PC-9 (cell line): ENCODE results near the gene OGFOD1. TPM values are rescaled to one million over a fixed set of nuclear protein-coding genes. Genes with fewer than 3 reads are reported as not detected.

ENCODE experiments used
- BruUV-seq: library from RNA; stranded (reverse); fragments of 400-500 nt; replicated peaks from 2 replicates; lab custom pipeline; 2021; lab: Mats Ljungman, UMichigan
- CTCF ChIA-PET: fragments of 300-600 bp; sonication (Branson Sonifier 250); formaldehyde crosslinking; loops from one replicate; lab custom pipeline; 2022; ENCODE audit warnings: antibody characterized with exemption; lab: Charles Lee
- POLR2A ChIA-PET: fragments of 300-600 bp; sonication (Branson Sonifier 250); formaldehyde crosslinking; loops from one replicate; lab custom pipeline; 2022; ENCODE audit warnings: antibody characterized with exemption; ENCODE audit not compliant: unreplicated experiment; lab: Charles Lee
- DNase-seq, 2 experiments: peaks; one replicate each; pipeline versions ENCODE4 v3.0.0 to v3.0.0-alpha.2; 2015 to 2022; ENCODE audit warnings: mixed read lengths in 1 of 2
- H2AFZ ChIP-seq: fragments of 200-600 bp; sonication (generic); 2 replicates; pipeline ENCODE4 v1.8.1; 2017; ENCODE audit warnings: antibody characterized with exemption
- H3F3A ChIP-seq: fragments of 200-600 bp; sonication (generic); 2 replicates; pipeline ENCODE4 v1.8.1; 2017; ENCODE audit warnings: antibody characterized with exemption, mild to moderate bottlenecking, low read depth; ENCODE audit not compliant: insufficient read depth
- H3K27ac ChIP-seq: fragments of 200-600 bp; sonication (generic); 2 replicates; pipeline ENCODE4 v1.6.1; 2016; ENCODE audit warnings: mixed run types
- H3K27me3 ChIP-seq: fragments of 200-600 bp; sonication (generic); 2 replicates; pipeline ENCODE4 v1.6.1; 2016; ENCODE audit warnings: low read depth, mixed run types; ENCODE audit not compliant: insufficient read depth
- H3K36me3 ChIP-seq: fragments of 200-600 bp; sonication (generic); 2 replicates; pipeline ENCODE4 v1.6.1; 2016; ENCODE audit warnings: low read depth, mixed run types
- H3K4me1 ChIP-seq: fragments of 200-600 bp; sonication (generic); replicated peaks from 2 replicates; pipeline ENCODE4 v1.6.1; 2016; ENCODE audit warnings: mixed run types; ENCODE audit not compliant: insufficient read depth
- H3K4me2 ChIP-seq: fragments of 200-600 bp; sonication (generic); 2 replicates; pipeline ENCODE4 v1.6.1; 2017; ENCODE audit warnings: mixed run types
- H3K4me3 ChIP-seq: fragments of 200-600 bp; sonication (generic); 2 replicates; pipeline ENCODE4 v1.6.1; 2016; ENCODE audit warnings: mixed run types
- H3K79me2 ChIP-seq: fragments of 200-600 bp; sonication (generic); 2 replicates; pipeline ENCODE4 v1.6.1; 2017; ENCODE audit warnings: low read depth, mixed run types
- H3K9me2 ChIP-seq: fragments of 200-600 bp; sonication (generic); 2 replicates; pipeline ENCODE4 v1.8.1; 2017; ENCODE audit warnings: mild to moderate bottlenecking; ENCODE audit not compliant: insufficient read depth
- H3K9me3 ChIP-seq: fragments of 200-600 bp; sonication (generic); 2 replicates; pipeline ENCODE4 v1.8.1; 2016; ENCODE audit warnings: low read depth; ENCODE audit not compliant: insufficient read depth
- H4K20me1 ChIP-seq: fragments of 200-600 bp; sonication (generic); 2 replicates; pipeline ENCODE4 v1.8.1; 2017; ENCODE audit not compliant: insufficient read depth
- EZH2 ChIP-seq: fragments of 200-600 bp; sonication (generic); IDR thresholded peaks from 2 replicates; pipeline ENCODE4 v1.8.0; 2017; ENCODE audit warnings: antibody characterized with exemption, low read depth
- intact Hi-C: fragments of 100-400 bp; cut with micrococcal nuclease; formaldehyde crosslinking; loops from one replicate; pipeline ENCODE4 v1.10.0; 2022; ENCODE audit not compliant: unreplicated experiment
- total RNA-seq: library from RNA; stranded (reverse); gene quantifications from 2 replicates; pipeline ENCODE4 v1.2.3, GENCODE V29; 2021
- TF ChIP-seq, protein P1 (sequence below): fragments of 200-600 bp; sonication (generic); conservative IDR thresholded peaks from 2 replicates; pipeline ENCODE4 v1.6.1; 2017; ENCODE audit warnings: mixed run types, antibody characterized with exemption, mild to moderate bottlenecking, moderate library complexity

Gene OGFOD1
- total RNA-seq, 1 experiment from 2014 or later: 30.0 TPM

- Histone ChIP-seq H2AFZ (peak overlapping the region; percentile 90), H3K4me2 (peak overlapping the region; percentile 81), H3K27ac (peak overlapping the region; percentile 66), H3K79me2 (peaks cover 68% of the 10 kb centered on the region), H3K4me1 (peaks cover 31% of the 10 kb centered on the region), H3K36me3 (peaks cover 44% of the 10 kb centered on the region), H4K20me1 (peaks cover 27% of the 10 kb centered on the region; the same call in 1 of the 2 replicates), H3K9me3 (no peaks in the 10 kb centered on the region), H3K27me3 (no peaks in the 10 kb centered on the region), H3K4me3 (peak overlapping the region; percentile 91), H3K9me2 (no peaks in the 10 kb centered on the region), H3F3A (peaks cover 10% of the 10 kb centered on the region; the same call in 1 of the 2 replicates)
- peak in 1 of 2 experiments; percentile 61 for DNase-seq
- intact Hi-C loops: loop anchor here (2.0 to 5.0 kb wide), 2 partner anchors 27 to 120 kb away; partner anchors contain the start of gene AMFR
- POLR2A ChIA-PET: interaction anchor here (0.7 to 1.0 kb wide), 3 partner anchors 37 to 723 kb away, joined by 3 to 4 read pairs (median 3); no protein-coding TSS in a partner anchor
- CTCF ChIA-PET: no interaction called here
- TSS peak; percentile 37 for BruUV-seq
- TF ChIP-seq EZH2: no peak
- TF ChIP-seq, protein P1, sequence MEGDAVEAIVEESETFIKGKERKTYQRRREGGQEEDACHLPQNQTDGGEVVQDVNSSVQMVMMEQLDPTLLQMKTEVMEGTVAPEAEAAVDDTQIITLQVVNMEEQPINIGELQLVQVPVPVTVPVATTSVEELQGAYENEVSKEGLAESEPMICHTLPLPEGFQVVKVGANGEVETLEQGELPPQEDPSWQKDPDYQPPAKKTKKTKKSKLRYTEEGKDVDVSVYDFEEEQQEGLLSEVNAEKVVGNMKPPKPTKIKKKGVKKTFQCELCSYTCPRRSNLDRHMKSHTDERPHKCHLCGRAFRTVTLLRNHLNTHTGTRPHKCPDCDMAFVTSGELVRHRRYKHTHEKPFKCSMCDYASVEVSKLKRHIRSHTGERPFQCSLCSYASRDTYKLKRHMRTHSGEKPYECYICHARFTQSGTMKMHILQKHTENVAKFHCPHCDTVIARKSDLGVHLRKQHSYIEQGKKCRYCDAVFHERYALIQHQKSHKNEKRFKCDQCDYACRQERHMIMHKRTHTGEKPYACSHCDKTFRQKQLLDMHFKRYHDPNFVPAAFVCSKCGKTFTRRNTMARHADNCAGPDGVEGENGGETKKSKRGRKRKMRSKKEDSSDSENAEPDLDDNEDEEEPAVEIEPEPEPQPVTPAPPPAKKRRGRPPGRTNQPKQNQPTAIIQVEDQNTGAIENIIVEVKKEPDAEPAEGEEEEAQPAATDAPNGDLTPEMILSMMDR: no peak
Observed at GRCh38 chr16:56451753-56452689, 667 bp downstream of the OGFOD1 start.

DNA sequence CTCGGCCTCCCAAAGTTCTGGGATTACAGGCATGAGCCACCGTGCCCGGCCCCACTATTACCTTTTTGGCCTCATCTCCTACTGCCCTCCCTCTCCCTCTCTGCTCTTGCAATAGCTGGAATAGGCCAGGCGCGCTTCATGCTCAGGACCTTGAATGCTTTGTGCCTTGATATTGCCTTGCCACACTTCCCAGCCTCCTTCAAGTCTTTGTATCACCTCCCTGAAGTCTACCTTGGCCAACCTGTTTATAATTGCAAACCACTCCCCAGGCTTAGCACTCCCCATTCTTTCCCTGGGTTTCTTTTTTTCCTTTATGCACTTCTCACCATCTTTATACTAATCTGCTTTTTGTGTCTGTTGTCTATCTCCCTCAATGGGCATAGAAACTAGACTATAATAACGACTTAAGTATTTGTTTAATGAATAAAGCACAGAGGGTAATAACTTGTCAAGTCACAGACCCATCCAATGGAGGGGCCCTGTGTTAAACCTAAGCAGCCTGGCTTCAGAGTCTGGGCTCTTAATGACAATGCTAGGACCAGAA, 6.6 kb downstream of the OGFOD1 start:
- Histone ChIP-seq H3K27me3 (no peaks in the 10 kb centered on the region), H3K4me1 (peaks cover 4% of the 10 kb centered on the region), H3K4me3 (no peak overlapping the region), H4K20me1 (no peaks in the 10 kb centered on the region; the same call in 1 of the 2 replicates), H2AFZ (no peak overlapping the region), H3K36me3 (peaks cover 72% of the 10 kb centered on the region), H3K9me2 (no peaks in the 10 kb centered on the region), H3K27ac (no peak overlapping the region), H3K9me3 (no peaks in the 10 kb centered on the region), H3F3A (peaks cover 12% of the 10 kb centered on the region; the same call in 1 of the 2 replicates), H3K79me2 (peaks cover 10% of the 10 kb centered on the region), H3K4me2 (no peak overlapping the region)
- no TSS peak for BruUV-seq
- TF ChIP-seq, protein P1: no peak
- TF ChIP-seq EZH2: no peak
- no peak for DNase-seq
- POLR2A ChIA-PET: no interaction called here
- CTCF ChIA-PET: no interaction called here
- intact Hi-C loops: no loop called here

DNA sequence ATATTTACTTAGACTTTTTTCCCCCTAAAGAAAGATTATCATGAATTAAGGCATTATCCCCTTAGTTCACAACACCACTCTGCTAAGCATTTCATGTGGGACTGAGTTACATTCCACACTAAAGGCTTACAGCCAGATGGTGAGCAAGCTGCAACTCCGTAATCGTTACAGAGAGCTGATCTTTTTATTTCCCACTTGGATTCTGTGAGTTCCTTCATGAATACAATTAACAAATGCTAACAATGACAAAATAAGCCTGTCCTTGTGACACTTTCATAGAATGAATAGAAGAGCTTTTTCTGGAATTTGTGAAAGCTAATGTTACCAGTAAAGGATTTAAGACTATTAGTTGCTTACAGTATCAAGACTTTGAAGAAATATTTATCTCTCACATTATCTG, 8.7 kb downstream of the OGFOD1 start:
- H3K36me3 ChIP-seq: peaks cover 54% of the 10 kb centered on the region; the same call in 1 of the 2 replicates
- H2AFZ ChIP-seq: no peak overlapping the region
- H3K27ac ChIP-seq: no peak overlapping the region
- no peak overlapping the region for H3K4me3 ChIP-seq
- intact Hi-C loops: no loop called here
- BruUV-seq: no TSS peak
- ChIA-PET POLR2A (interaction anchor here (0.7 kb wide), 1 partner anchor 217 kb away, joined by 3 read pairs; no protein-coding TSS in a partner anchor), CTCF (no interaction called here)
- no peaks in the 10 kb centered on the region for H3K79me2 ChIP-seq
- no peaks in the 10 kb centered on the region for H3K4me1 ChIP-seq
- H3F3A ChIP-seq: peaks cover 12% of the 10 kb centered on the region; the same call in 1 of the 2 replicates
- no peak for TF ChIP-seq EZH2
- TF ChIP-seq, protein P1: no peak
- DNase-seq: no peak
- no peaks in the 10 kb centered on the region for H3K9me2 ChIP-seq
- no peaks in the 10 kb centered on the region for H3K9me3 ChIP-seq
- H4K20me1 ChIP-seq: no peaks in the 10 kb centered on the region; the same call in 1 of the 2 replicates
- no peak overlapping the region for H3K4me2 ChIP-seq
- H3K27me3 ChIP-seq: no peaks in the 10 kb centered on the region
